Measurements from ENCODE around the gene TRIM46.

GRCh38 chr1:155167166-155168104 lies 6.2 kb upstream of the TRIM46 start:
- TF ChIP-seq CTCF (optimal IDR thresholded peaks at IDR 0.05 in 1 of 3, IDR thresholded peaks at IDR 0.05 in 1 of 3, conservative IDR thresholded peaks at IDR 0.05 in 1 of 3; ENCODE audit: extremely low read depth in 1 of 3, insufficient read depth in 2 of 3, low read length in 3 of 3) (peak; percentile 92 to 99 (median 98)), EZH2 (IDR thresholded peaks at IDR 0.05; ENCODE audit: low read length) (no peak)

Data from keratinocyte (primary cell).